ENCODE data around the gene KRTAP5-3.

The KRTAP5-3 gene

DNA sequence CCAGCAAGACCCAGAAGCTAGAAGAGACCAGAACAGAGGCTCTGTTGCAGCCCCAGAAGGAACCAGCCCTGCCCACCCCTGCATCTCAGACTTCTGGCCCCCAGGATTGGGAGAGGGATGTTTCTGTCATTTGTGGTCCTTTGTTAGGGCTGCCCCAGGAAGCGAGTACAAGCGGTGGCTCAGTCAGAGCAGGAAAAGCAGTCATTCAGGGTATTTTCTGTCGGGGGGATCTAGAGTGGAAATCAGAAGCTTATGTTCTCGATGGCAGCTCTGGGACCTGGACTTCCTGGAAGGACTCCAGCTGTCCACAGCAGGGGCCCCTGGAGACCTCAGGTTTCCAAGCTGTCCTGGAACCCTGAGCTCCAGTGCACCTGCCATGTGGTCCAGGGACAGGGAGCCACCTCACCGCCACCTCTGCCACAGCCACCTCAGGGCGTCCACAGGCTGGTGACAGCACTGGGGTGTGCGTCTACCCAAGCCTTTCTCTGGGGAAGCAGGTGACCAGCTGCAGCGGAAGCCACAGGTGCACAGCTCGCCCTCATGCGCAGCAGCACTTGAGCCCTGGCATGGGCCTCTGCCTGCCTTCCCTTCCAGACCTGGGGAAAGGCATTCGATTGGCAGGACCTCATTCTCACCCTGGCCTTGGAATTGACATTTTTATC, 23.9 kb upstream of the KRTAP5-3 start:
- no peak for TF ChIP-seq CTCF (IDR thresholded peaks at IDR 0.05; ENCODE audit: low read depth, low read length)
- H3K36me3 ChIP-seq, result no peaks in the 10 kb centered on the region
- H3K27me3 ChIP-seq (ENCODE audit: insufficient read depth, low read depth, severe bottlenecking), result peaks cover 90% of the 10 kb centered on the region

GRCh38 chr11:1631066-1631568, 22.9 kb upstream of the KRTAP5-3 start:
- H3K9me3 ChIP-seq (ENCODE audit: severe bottlenecking), result no peaks in the 10 kb centered on the region
- TF ChIP-seq CTCF (IDR thresholded peaks at IDR 0.05; ENCODE audit: low read depth, low read length), result no peak
- H3K27ac ChIP-seq, result no peak overlapping the region
- no peak for DNase-seq
- peaks cover 90% of the 10 kb centered on the region for H3K27me3 ChIP-seq (ENCODE audit: insufficient read depth, low read depth, severe bottlenecking)
- no peak overlapping the region for H3K4me3 ChIP-seq (ENCODE audit: low read depth, low read length)
- no peaks in the 10 kb centered on the region for H3K36me3 ChIP-seq

More for the DNA sequence above, 23.9 kb upstream of the KRTAP5-3 start:
- Histone ChIP-seq H3K4me3 (ENCODE audit: low read depth, low read length) (no peak overlapping the region), H3K9me3 (ENCODE audit: severe bottlenecking) (no peaks in the 10 kb centered on the region), H3K27ac (no peak overlapping the region)
- DNase-seq, result no peak

GRCh38 chr11:1630271-1630670, 22.0 kb upstream of the KRTAP5-3 start:
- Histone ChIP-seq H3K4me3 (ENCODE audit: low read depth, low read length) (no peak overlapping the region), H3K27ac (no peak overlapping the region), H3K27me3 (ENCODE audit: insufficient read depth, low read depth, severe bottlenecking) (peaks cover 90% of the 10 kb centered on the region), H3K9me3 (ENCODE audit: severe bottlenecking) (no peaks in the 10 kb centered on the region), H3K36me3 (no peaks in the 10 kb centered on the region)
- DNase-seq, result no peak
- TF ChIP-seq CTCF (IDR thresholded peaks at IDR 0.05; ENCODE audit: low read depth, low read length), result no peak

GRCh38 chr11:1629326-1630185, 21.3 kb upstream of the KRTAP5-3 start, which contains the start of gene KRTAP5-5:
Gene KRTAP5-5 (plus strand): TSS chr11:1629775. CDS start chr11:1629841, 66 bp downstream.
- Histone ChIP-seq H3K4me3 (ENCODE audit: low read depth, low read length) (no peak within 1 kb of the TSS), H3K9me3 (ENCODE audit: severe bottlenecking) (no peaks in the 10 kb centered on the region), H3K27me3 (ENCODE audit: insufficient read depth, low read depth, severe bottlenecking) (peaks cover 90% of the 10 kb centered on the region), H3K27ac (no peak within 1 kb of the TSS), H3K36me3 (no peaks in the 10 kb centered on the region)
- no peak for TF ChIP-seq CTCF (IDR thresholded peaks at IDR 0.05; ENCODE audit: low read depth, low read length)
- no peak for DNase-seq

DNA sequence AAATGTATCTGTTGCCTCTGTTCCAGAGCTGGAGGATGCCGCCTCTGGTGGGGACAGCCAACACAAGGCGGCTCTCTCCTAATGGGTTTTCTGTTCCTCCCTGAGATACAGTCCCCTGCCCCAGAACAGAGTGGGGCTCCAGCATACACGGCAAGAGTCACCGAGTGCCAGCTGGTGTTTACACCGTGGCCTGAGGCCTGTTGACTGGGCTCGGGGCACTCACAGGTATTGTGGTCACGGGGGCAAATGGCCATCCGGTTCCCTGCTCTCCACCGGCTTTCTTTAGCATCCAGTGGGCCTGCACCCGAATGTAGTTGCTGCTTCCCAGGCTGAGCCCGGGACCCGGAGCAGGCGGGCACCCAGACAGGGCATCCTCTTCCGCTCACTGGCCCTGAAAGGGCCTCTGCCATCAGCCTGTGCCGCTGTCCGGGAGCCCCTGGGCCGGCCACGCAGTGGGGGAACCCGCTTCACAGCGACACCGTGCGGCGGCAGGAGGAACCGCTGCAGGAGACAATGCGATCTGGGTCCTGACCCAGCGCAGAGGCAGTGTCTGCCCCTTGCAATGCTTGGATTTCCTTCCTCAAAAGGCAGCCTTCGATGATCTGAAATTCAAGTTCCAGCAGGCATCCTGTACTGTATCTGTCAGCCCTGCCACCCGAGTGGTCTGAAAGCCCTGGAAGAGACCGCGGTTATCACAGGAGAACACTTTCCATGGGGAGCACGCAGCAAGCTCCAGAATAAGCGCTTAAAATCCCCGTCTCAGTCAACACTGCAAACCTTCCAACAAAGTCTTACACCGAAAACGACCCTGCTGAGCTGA, 20.5 kb upstream of the KRTAP5-3 start:
- H3K27me3 ChIP-seq (ENCODE audit: insufficient read depth, low read depth, severe bottlenecking), result peaks cover 90% of the 10 kb centered on the region
- TF ChIP-seq CTCF (IDR thresholded peaks at IDR 0.05; ENCODE audit: low read depth, low read length), result peak; percentile 97
- DNase-seq, result peak; percentile 62

More for the DNA sequence above, 20.5 kb upstream of the KRTAP5-3 start:
- Histone ChIP-seq H3K4me3 (ENCODE audit: low read depth, low read length) (no peak overlapping the region), H3K36me3 (no peaks in the 10 kb centered on the region), H3K27ac (no peak overlapping the region), H3K9me3 (ENCODE audit: severe bottlenecking) (no peaks in the 10 kb centered on the region)

All from WERI-Rb-1 (cell line).